Measurements from ENCODE around the gene NAPEPLD.
"Not testable (repeated sequence)": the region's sequence is repeated elsewhere in the genome, so short reads cannot be mapped to it uniquely, and the experiment has no call there.

NAPEPLD gene

GRCh38 chr7:103129702-103130549 is 19.0 kb downstream of the NAPEPLD start:
- H3K27ac Mint-ChIP-seq, result no peak overlapping the region
- no peak overlapping the region for H3K4me3 Mint-ChIP-seq
- no peaks in the 10 kb centered on the region for H3K9me3 Mint-ChIP-seq
- ATAC-seq (no peak), DNase-seq (no peak)
- no peaks in the 10 kb centered on the region for H3K27me3 Mint-ChIP-seq
- H3K4me1 Mint-ChIP-seq, result peaks cover 9% of the 10 kb centered on the region

- no peak overlapping the region for H3K27ac Mint-ChIP-seq
- H3K4me1 Mint-ChIP-seq, result peaks cover 5% of the 10 kb centered on the region
- no peaks in the 10 kb centered on the region for H3K9me3 Mint-ChIP-seq
- H3K27me3 Mint-ChIP-seq, result no peaks in the 10 kb centered on the region
- ATAC-seq (no peak), DNase-seq (no peak)
- no peak overlapping the region for H3K4me3 Mint-ChIP-seq
Measured at GRCh38 chr7:103127006-103127405, 21.9 kb downstream of the NAPEPLD start.

GRCh38 chr7:103124429-103124979 is 24.4 kb downstream of the NAPEPLD start:
- Mint-ChIP-seq H3K27ac (no peak overlapping the region), H3K4me3 (no peak overlapping the region), H3K4me1 (no peaks in the 10 kb centered on the region), H3K27me3 (no peaks in the 10 kb centered on the region), H3K9me3 (no peaks in the 10 kb centered on the region)
- no peak for ATAC-seq
- DNase-seq, result no peak

- no peaks in the 10 kb centered on the region for H3K9me3 Mint-ChIP-seq
- H3K4me3 Mint-ChIP-seq, result no peak overlapping the region
- H3K4me1 Mint-ChIP-seq, result no peaks in the 10 kb centered on the region
- no peaks in the 10 kb centered on the region for H3K27me3 Mint-ChIP-seq
- no peak overlapping the region for H3K27ac Mint-ChIP-seq
- DNase-seq (no peak), ATAC-seq (no peak)
Measured at GRCh38 chr7:103123529-103123928, 25.4 kb downstream of the NAPEPLD start.

GRCh38 chr7:103121641-103122040 is 27.3 kb downstream of the NAPEPLD start:
- ATAC-seq, result no peak
- Mint-ChIP-seq H3K9me3 (no peaks in the 10 kb centered on the region), H3K4me1 (no peaks in the 10 kb centered on the region), H3K27me3 (no peaks in the 10 kb centered on the region), H3K4me3 (no peak overlapping the region), H3K27ac (no peak overlapping the region)
- DNase-seq, result no peak

GRCh38 chr7:103120362-103120761 is 28.5 kb downstream of the NAPEPLD start:
- no peaks in the 10 kb centered on the region for H3K9me3 Mint-ChIP-seq
- no peak for DNase-seq
- H3K4me3 Mint-ChIP-seq, result no peak overlapping the region
- H3K27me3 Mint-ChIP-seq, result no peaks in the 10 kb centered on the region
- ATAC-seq, result no peak
- no peaks in the 10 kb centered on the region for H3K4me1 Mint-ChIP-seq
- no peak overlapping the region for H3K27ac Mint-ChIP-seq

GRCh38 chr7:103119791-103120291 is 29.1 kb downstream of the NAPEPLD start:
- Mint-ChIP-seq H3K27ac (no peak overlapping the region), H3K9me3 (no peaks in the 10 kb centered on the region), H3K4me1 (no peaks in the 10 kb centered on the region), H3K27me3 (no peaks in the 10 kb centered on the region), H3K4me3 (no peak overlapping the region)
- ATAC-seq (no peak), DNase-seq (no peak)

GRCh38 chr7:103117465-103117864 is 31.4 kb downstream of the NAPEPLD start:
- Mint-ChIP-seq H3K4me3 (no peak overlapping the region), H3K9me3 (peaks cover 0 to 4% of the 10 kb centered on the region in 2 donors), H3K27me3 (no peaks in the 10 kb centered on the region), H3K4me1 (peaks cover 5% of the 10 kb centered on the region), H3K27ac (no peak overlapping the region)
- ATAC-seq (no peak), DNase-seq (no peak)

GRCh38 chr7:103116991-103117390 is 31.9 kb downstream of the NAPEPLD start:
- Mint-ChIP-seq H3K4me3 (no peak overlapping the region), H3K27ac (no peak overlapping the region), H3K9me3 (peaks cover 0 to 4% of the 10 kb centered on the region in 2 donors), H3K4me1 (peaks cover 5% of the 10 kb centered on the region), H3K27me3 (no peaks in the 10 kb centered on the region)
- DNase-seq (no peak), ATAC-seq (no peak)

- ATAC-seq (no peak), DNase-seq (no peak)
- no peak overlapping the region for H3K27ac Mint-ChIP-seq
- H3K4me1 Mint-ChIP-seq, result peaks cover 5% of the 10 kb centered on the region
- H3K9me3 Mint-ChIP-seq, result peaks cover 0 to 4% of the 10 kb centered on the region in 2 donors
- H3K4me3 Mint-ChIP-seq, result no peak overlapping the region
- no peaks in the 10 kb centered on the region for H3K27me3 Mint-ChIP-seq
Measured at GRCh38 chr7:103116511-103116910, 32.4 kb downstream of the NAPEPLD start.

GRCh38 chr7:103115771-103116170 is 33.1 kb downstream of the NAPEPLD start:
- no peak overlapping the region for H3K4me3 Mint-ChIP-seq
- no peaks in the 10 kb centered on the region for H3K27me3 Mint-ChIP-seq
- no peak for ATAC-seq
- DNase-seq, result no peak
- no peak overlapping the region for H3K27ac Mint-ChIP-seq
- H3K9me3 Mint-ChIP-seq, result peaks cover 3 to 4% of the 10 kb centered on the region in 2 donors
- peaks cover 5% of the 10 kb centered on the region for H3K4me1 Mint-ChIP-seq

GRCh38 chr7:103114576-103115008 is 34.3 kb downstream of the NAPEPLD start:
- DNase-seq (no peak), ATAC-seq (no peak)
- peaks cover 6% of the 10 kb centered on the region for H3K4me1 Mint-ChIP-seq
- H3K27me3 Mint-ChIP-seq, result no peaks in the 10 kb centered on the region
- no peak overlapping the region for H3K27ac Mint-ChIP-seq
- H3K9me3 Mint-ChIP-seq, result peaks cover 6 to 10% of the 10 kb centered on the region in 2 donors
- no peak overlapping the region for H3K4me3 Mint-ChIP-seq

- Mint-ChIP-seq H3K4me3 (no peak overlapping the region), H3K9me3 (peaks cover 13 to 19% of the 10 kb centered on the region in 2 donors), H3K27me3 (no peaks in the 10 kb centered on the region), H3K27ac (no peak overlapping the region), H3K4me1 (peaks cover 18% of the 10 kb centered on the region)
- ATAC-seq (no peak), DNase-seq (no peak)
Measured at GRCh38 chr7:103113164-103113563, 35.7 kb downstream of the NAPEPLD start.

- Mint-ChIP-seq H3K9me3 (peaks cover 10 to 19% of the 10 kb centered on the region in 2 donors), H3K4me1 (peaks cover 13% of the 10 kb centered on the region)
- H3K4me3 Mint-ChIP-seq, DNase-seq, H3K27ac Mint-ChIP-seq, H3K27me3 Mint-ChIP-seq, ATAC-seq: not testable (repeated sequence)
Measured at GRCh38 chr7:103106703-103107070, 42.2 kb downstream of the NAPEPLD start.

- no peak for DNase-seq
- no peak for ATAC-seq
- Mint-ChIP-seq H3K9me3 (peaks cover 10 to 19% of the 10 kb centered on the region in 2 donors), H3K27ac (no peak overlapping the region), H3K4me3 (no peak overlapping the region), H3K4me1 (peaks cover 13% of the 10 kb centered on the region), H3K27me3 (no peaks in the 10 kb centered on the region)
Measured at GRCh38 chr7:103106005-103106702, 42.7 kb downstream of the NAPEPLD start.

- no peaks in the 10 kb centered on the region for H3K9me3 Mint-ChIP-seq
- H3K27me3 Mint-ChIP-seq, result no peaks in the 10 kb centered on the region
- no peaks in the 10 kb centered on the region for H3K4me1 Mint-ChIP-seq
- H3K4me3 Mint-ChIP-seq, result no peak overlapping the region
- DNase-seq, result no peak
- H3K27ac Mint-ChIP-seq, result no peak overlapping the region
- ATAC-seq, result no peak
Measured at GRCh38 chr7:103101543-103101942, 47.4 kb downstream of the NAPEPLD start.
